HAP-1 (cell line): ENCODE measurements around the gene ME2.
"Not testable (repeated sequence)": the region's sequence is repeated elsewhere in the genome, so short reads cannot be mapped to it uniquely, and the experiment has no call there.

Experiments
- DNase-seq, 2 experiments: peaks; one replicate each; pipeline ENCODE4 v3.0.0-alpha.2; 2016 to 2020; ENCODE audit warnings: low spot score in 2 of 2
- H3K27me3 ChIP-seq: fragments of 250-450 bp; sonication (Bioruptor Pico); 2 replicates; pipeline ENCODE4 v1.5.1; 2020; ENCODE audit warnings: low read depth, mild to moderate bottlenecking, moderate library complexity
- H3K36me3 ChIP-seq: fragments of 250-450 bp; sonication (Bioruptor Pico); replicated peaks from 2 replicates; pipeline ENCODE4 v1.5.1; 2020; ENCODE audit warnings: mild to moderate bottlenecking
- H3K4me1 ChIP-seq: fragments of 250-450 bp; sonication (Bioruptor Pico); 2 replicates; pipeline ENCODE4 v1.5.1; 2020; ENCODE audit warnings: mild to moderate bottlenecking
- H3K4me3 ChIP-seq: fragments of 250-450 bp; sonication (Bioruptor Pico); 2 replicates; pipeline ENCODE4 v1.5.1; 2020; ENCODE audit warnings: mild to moderate bottlenecking, moderate library complexity
- H3K9me3 ChIP-seq: fragments of 250-450 bp; sonication (Bioruptor Pico); 2 replicates; pipeline ENCODE4 v1.5.1; 2020; ENCODE audit warnings: mild to moderate bottlenecking, moderate library complexity
- in situ Hi-C: fragments of 300-500 bp; cut with MboI; formaldehyde crosslinking; loops from 3 replicates; pipeline ENCODE4 v1.14.3; 2020; ENCODE audit warnings: low sequenced_read_pairs, inconsistent platforms, mixed read lengths

The ME2 gene

GRCh38 chr18:50849419-50849821, 29.5 kb upstream of the ME2 start:
- in situ Hi-C loops, result no loop called here

GRCh38 chr18:50850307-50851065, 28.4 kb upstream of the ME2 start:
- DNase-seq, result no peak
- no peaks in the 10 kb centered on the region for H3K36me3 ChIP-seq
- H3K4me1 ChIP-seq, result no peaks in the 10 kb centered on the region; the same call in 1 of the 2 replicates
- 0 out of 2 replicates have a peak, but pooled peaks cover 2% of the 10 kb centered on the region for H3K9me3 ChIP-seq
- in situ Hi-C loops, result no loop called here
- H3K27me3 ChIP-seq, result no peaks in the 10 kb centered on the region
- no peak overlapping the region for H3K4me3 ChIP-seq

More at GRCh38 chr18:50849419-50849821, 29.5 kb upstream of the ME2 start:
- Histone ChIP-seq H3K27me3 (no peaks in the 10 kb centered on the region), H3K36me3 (no peaks in the 10 kb centered on the region), H3K4me3 (no peak overlapping the region), H3K4me1 (no peaks in the 10 kb centered on the region; the same call in 1 of the 2 replicates), H3K9me3 (no peaks in the 10 kb centered on the region)
- no peak for DNase-seq

- in situ Hi-C loops, result no loop called here
- no peaks in the 10 kb centered on the region for H3K36me3 ChIP-seq
- DNase-seq, result no peak
- no peaks in the 10 kb centered on the region; the same call in 1 of the 2 replicates for H3K4me1 ChIP-seq
- no peak overlapping the region for H3K4me3 ChIP-seq
- 0 out of 2 replicates have a peak, but pooled peaks cover 2% of the 10 kb centered on the region for H3K9me3 ChIP-seq
- H3K27me3 ChIP-seq, result no peaks in the 10 kb centered on the region
Measured at GRCh38 chr18:50853863-50854271, 25.1 kb upstream of the ME2 start.

GRCh38 chr18:50855976-50856757, 22.8 kb upstream of the ME2 start:
- Histone ChIP-seq H3K36me3 (no peaks in the 10 kb centered on the region), H3K4me1 (no peaks in the 10 kb centered on the region; the same call in 1 of the 2 replicates), H3K4me3 (no peak overlapping the region), H3K9me3 (0 out of 2 replicates have a peak, but pooled peaks cover 2% of the 10 kb centered on the region), H3K27me3 (no peaks in the 10 kb centered on the region)
- in situ Hi-C loops, result no loop called here
- DNase-seq, result no peak

DNA sequence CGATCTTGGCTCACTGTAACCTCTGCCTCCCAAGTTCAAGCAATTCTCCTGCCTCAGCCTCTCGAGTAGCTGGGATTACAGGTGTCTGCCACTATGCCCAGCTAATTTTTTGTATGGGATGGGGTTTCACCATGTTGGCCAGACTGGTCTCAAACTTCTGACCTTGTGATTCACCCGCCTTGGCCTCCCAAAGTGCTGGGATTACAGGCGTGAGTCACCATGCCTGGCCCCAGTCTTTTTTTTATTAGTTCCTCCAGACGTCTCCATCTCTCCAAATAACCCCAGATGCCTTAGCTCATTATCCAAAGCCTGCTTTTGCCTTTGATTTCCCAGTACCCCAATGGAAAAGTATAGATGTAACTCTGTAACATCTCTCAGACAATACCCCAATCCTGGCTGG, 21.8 kb upstream of the ME2 start:
- H3K4me1 ChIP-seq, DNase-seq, H3K9me3 ChIP-seq, H3K27me3 ChIP-seq, H3K4me3 ChIP-seq, in situ Hi-C loops, H3K36me3 ChIP-seq: not testable (repeated sequence)

DNA sequence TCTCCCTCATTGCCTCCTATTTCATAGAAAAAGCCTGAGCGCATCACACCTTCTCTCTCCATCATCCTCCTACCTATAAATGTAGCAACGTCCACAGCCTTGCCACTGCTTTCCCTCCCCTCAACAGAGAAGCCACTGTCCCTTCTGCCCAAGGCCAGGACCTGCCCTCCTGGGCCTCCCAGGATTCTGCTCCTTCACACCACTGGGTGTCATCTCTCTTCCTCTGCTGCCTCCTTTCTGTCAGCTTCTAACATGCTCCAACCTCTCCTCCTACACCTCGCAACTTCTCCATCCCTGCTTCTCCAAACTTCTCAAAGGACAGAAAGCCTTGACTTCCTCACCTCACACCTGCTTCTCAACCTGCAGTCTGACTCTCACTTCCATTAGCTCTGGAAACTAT, 21.2 kb upstream of the ME2 start:
- Histone ChIP-seq H3K36me3 (no peaks in the 10 kb centered on the region), H3K9me3 (0 out of 2 replicates have a peak, but pooled peaks cover 2% of the 10 kb centered on the region), H3K4me3 (no peak overlapping the region), H3K4me1 (no peaks in the 10 kb centered on the region; the same call in 1 of the 2 replicates), H3K27me3 (no peaks in the 10 kb centered on the region)
- no peak for DNase-seq
- in situ Hi-C loops, result no loop called here

DNA sequence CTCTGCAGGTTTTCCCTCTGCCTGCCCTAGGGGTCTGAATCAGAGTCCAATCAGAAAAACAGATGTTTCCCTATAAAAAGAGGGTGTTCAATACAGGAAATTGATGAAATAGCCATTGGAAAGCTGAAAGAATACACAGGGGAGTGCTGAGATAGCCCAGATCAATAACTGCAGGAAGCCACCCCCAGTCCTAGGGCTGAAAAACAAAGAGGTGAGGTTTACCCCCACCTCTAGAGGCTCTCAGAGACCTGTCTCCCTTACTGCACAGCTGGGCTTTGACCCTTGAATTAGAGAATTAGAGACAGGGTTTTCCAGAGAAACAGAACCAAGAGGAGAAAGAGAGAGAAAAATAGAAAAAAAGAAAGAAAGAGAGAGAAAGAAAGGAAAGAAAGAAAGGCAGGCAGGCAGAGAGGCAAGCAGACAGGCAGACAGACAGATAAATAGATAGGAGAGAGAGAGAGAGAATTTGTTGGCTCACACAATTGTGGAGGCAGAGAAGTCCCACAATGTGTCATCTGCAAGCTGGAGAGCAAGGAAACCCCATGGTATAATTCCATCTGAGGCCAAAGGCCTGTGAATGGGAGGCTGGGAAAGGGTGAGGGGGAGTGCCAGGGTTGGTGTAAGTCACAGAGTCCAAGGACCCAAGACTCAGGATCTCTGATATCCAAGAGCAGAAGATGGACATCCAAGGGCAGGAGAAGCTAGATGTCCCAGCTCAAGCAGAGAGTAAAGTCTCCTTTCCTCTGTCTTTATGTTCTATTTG, 18.9 kb upstream of the ME2 start:
- Histone ChIP-seq H3K36me3 (no peaks in the 10 kb centered on the region), H3K4me1 (no peaks in the 10 kb centered on the region), H3K9me3 (no peaks in the 10 kb centered on the region), H3K27me3 (no peaks in the 10 kb centered on the region), H3K4me3 (no peak overlapping the region)
- in situ Hi-C loops, result no loop called here
- no peak for DNase-seq

DNA sequence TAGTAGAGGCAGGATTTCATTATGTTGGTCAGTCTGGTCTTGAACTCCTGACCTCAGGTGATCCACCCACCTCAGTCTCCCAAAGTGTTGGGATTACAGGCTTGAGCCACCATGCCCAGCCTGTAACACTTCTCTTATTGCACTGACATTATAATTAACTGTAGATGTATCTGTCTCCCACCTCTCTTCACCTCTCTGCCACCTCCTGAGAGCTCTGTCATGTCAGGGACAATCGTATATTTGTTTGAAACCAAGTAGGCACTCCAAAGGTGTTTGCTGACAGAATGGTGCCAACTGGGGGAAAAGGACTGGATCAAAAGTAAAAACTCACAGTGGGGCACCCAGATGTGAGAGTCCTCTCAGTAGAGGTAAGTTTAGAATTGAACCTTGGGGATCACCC, 17.3 kb upstream of the ME2 start:
- no peak for DNase-seq
- Histone ChIP-seq H3K9me3 (no peaks in the 10 kb centered on the region), H3K4me1 (no peaks in the 10 kb centered on the region), H3K27me3 (no peaks in the 10 kb centered on the region), H3K36me3 (no peaks in the 10 kb centered on the region), H3K4me3 (no peak overlapping the region)
- in situ Hi-C loops, result no loop called here

DNA sequence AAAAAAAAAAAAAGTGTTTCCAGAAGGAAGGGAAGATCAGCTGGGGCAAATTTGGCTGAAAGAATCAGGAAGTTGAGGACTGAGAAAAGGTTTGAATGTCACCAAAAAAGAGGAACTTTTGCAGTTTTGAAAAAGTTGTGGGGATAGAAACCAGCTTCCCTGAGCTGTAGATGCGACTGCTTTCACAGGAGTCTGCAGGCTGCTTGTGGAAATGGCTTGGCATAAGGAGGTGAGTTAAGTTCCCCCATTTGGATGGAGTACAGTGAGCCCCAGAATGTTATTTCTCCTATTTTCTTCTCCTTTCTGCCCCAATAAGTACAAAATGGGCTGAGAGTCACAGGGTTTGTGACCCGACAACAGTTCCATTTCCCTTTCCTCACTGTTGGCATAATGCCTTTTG, 16.5 kb upstream of the ME2 start:
- Histone ChIP-seq H3K4me1 (no peaks in the 10 kb centered on the region), H3K36me3 (no peaks in the 10 kb centered on the region), H3K9me3 (no peaks in the 10 kb centered on the region), H3K4me3 (no peak overlapping the region), H3K27me3 (no peaks in the 10 kb centered on the region)
- in situ Hi-C loops, result no loop called here
- no peak for DNase-seq

DNA sequence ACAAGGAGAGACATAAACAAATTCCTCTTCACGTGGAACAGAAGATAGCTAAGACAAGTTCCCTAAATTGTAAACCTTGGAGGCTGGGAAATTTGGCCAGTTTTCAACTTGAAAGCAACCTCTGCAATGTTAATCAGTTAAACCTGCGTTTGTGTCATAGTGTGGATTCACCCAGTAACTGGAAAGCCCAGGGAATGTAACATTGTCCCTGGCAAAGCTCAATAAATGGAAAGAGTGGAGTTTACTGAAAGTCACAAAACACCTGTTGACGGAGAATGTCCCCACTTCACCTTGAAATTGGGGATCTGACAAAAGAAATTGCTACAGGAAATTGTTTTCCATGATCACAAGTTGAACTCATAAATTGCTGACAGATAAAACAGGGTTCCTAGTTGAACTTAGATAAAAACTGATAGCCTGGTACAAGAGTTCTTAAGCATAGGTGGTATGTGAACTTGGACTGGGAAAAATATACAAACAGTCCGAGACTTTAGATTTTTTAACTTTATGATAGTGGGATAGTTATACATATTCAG, 15.0 kb upstream of the ME2 start:
- Histone ChIP-seq H3K27me3 (no peaks in the 10 kb centered on the region), H3K4me1 (no peaks in the 10 kb centered on the region), H3K4me3 (no peak overlapping the region), H3K36me3 (no peaks in the 10 kb centered on the region), H3K9me3 (no peaks in the 10 kb centered on the region)
- in situ Hi-C loops, result no loop called here
- no peak for DNase-seq

GRCh38 chr18:50866765-50867164, 12.2 kb upstream of the ME2 start:
- Histone ChIP-seq H3K36me3 (no peaks in the 10 kb centered on the region), H3K4me1 (no peaks in the 10 kb centered on the region), H3K4me3 (no peak overlapping the region), H3K27me3 (no peaks in the 10 kb centered on the region), H3K9me3 (no peaks in the 10 kb centered on the region)
- in situ Hi-C loops, result no loop called here
- DNase-seq, result no peak

- no peaks in the 10 kb centered on the region for H3K27me3 ChIP-seq
- no peaks in the 10 kb centered on the region for H3K4me1 ChIP-seq
- in situ Hi-C loops, result no loop called here
- no peak for DNase-seq
- H3K36me3 ChIP-seq, result no peaks in the 10 kb centered on the region
- no peak overlapping the region for H3K4me3 ChIP-seq
- H3K9me3 ChIP-seq, result no peaks in the 10 kb centered on the region
Measured at GRCh38 chr18:50869150-50869549, 9.8 kb upstream of the ME2 start.

DNA sequence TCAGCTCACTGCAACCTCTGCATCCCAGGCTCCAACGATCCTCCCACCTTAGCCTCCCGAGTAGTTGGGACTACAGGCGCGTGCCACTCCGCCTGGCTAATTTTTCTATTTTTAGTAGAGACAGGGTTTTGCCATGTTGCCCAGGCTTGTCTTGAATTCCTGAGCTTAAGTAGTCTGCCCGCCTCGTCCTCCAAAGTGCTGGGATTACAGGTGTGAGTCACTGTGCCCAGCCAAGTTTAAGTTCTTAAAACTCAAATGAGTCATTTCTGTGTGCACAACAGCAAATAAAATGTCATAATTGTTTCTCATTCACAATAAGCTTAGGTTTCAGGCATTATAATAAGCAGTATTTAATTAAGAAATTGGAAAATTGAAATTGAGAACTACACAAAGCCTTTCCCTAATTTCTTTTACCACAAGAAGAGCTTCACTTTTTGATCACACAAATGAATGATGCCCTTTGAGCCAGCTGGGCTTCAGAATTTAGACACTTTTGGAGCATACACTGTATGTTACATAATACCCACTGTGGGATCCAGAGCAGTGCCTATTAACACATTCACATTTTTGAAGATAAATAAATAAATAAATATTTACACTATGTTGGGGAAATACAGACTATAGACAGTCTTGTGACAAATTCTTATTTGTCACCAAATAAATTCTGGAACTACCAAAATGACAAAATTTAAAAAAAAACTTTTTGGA, 8.6 kb upstream of the ME2 start:
- in situ Hi-C loops, result no loop called here
- no peak overlapping the region for H3K4me3 ChIP-seq
- no peaks in the 10 kb centered on the region for H3K9me3 ChIP-seq
- no peaks in the 10 kb centered on the region for H3K36me3 ChIP-seq
- DNase-seq, result no peak
- no peaks in the 10 kb centered on the region for H3K4me1 ChIP-seq
- no peaks in the 10 kb centered on the region for H3K27me3 ChIP-seq
